Astrocyte of the spinal cord (primary cell): ENCODE data around the gene RIT1.

Source experiments
- DNase-seq: peaks from one replicate; pipeline ENCODE4 v3.0.0; 2011; ENCODE audit warnings: low read depth, low spot score
- H3K4me3 ChIP-seq: 2 replicates; pipeline ENCODE4 v1.5.1; 2011; ENCODE audit warnings: low read depth, mild to moderate bottlenecking, low read length, moderate library complexity
- CTCF ChIP-seq: IDR thresholded peaks from 2 replicates; pipeline ENCODE4 v1.5.1; 2012; ENCODE audit warnings: low read depth, mild to moderate bottlenecking, low read length, inconsistent platforms
- in situ Hi-C: cut with HindIII; loops from 2 replicates; pipeline ENCODE4 v1.10.0; 2017; ENCODE audit warnings: low sequenced_read_pairs

Gene RIT1

GRCh38 chr1:155942578-155943141 is 31.5 kb upstream of the RIT1 start:
- no peak for DNase-seq
- in situ Hi-C loops: no loop called here
- no peak overlapping the region for H3K4me3 ChIP-seq
- no peak for TF ChIP-seq CTCF

GRCh38 chr1:155941845-155942531 is 30.8 kb upstream of the RIT1 start:
- no peak for DNase-seq
- in situ Hi-C loops: no loop called here
- H3K4me3 ChIP-seq: no peak overlapping the region
- TF ChIP-seq CTCF: no peak

- DNase-seq: no peak
- H3K4me3 ChIP-seq: no peak within 1 kb of the TSS
- in situ Hi-C loops: no loop called here
- TF ChIP-seq CTCF: no peak
These were observed 30.1 kb upstream of the RIT1 start, which contains the start of gene RXFP4 for GRCh38 chr1:155940993-155941844. RXFP4 (plus strand) TSS chr1:155941638; CDS start chr1:155941710, 72 bp downstream.

GRCh38 chr1:155940482-155940992 is 29.4 kb upstream of the RIT1 start:
- H3K4me3 ChIP-seq: no peak overlapping the region
- TF ChIP-seq CTCF: no peak
- in situ Hi-C loops: no loop called here
- DNase-seq: peak; percentile 62

GRCh38 chr1:155938220-155938627 is 27.1 kb upstream of the RIT1 start:
- H3K4me3 ChIP-seq: no peak overlapping the region
- in situ Hi-C loops: no loop called here
- peak; percentile 76 for DNase-seq
- peak; percentile 72 for TF ChIP-seq CTCF

- DNase-seq: no peak
- in situ Hi-C loops: no loop called here
- peak overlapping the region; percentile 98 for H3K4me3 ChIP-seq
- no peak for TF ChIP-seq CTCF
These were observed 23.9 kb upstream of the RIT1 start for GRCh38 chr1:155934936-155935590.
